HG02610 (cell line): ENCODE data around the gene MSMO1.
"Not testable (repeated sequence)": the region's sequence is repeated elsewhere in the genome, so short reads cannot be mapped to it uniquely, and the experiment has no call there.

Experiments used
- ATAC-seq: cut with Tn5 transposase; IDR thresholded peaks from one replicate; pipeline ENCODE4 v1.9.1; 2021; ENCODE audit warnings: mild to moderate bottlenecking, moderate library complexity; ENCODE audit not compliant: unreplicated experiment

MSMO1 gene

GRCh38 chr4:165324236-165324917 lies 3.1 kb upstream of the MSMO1 start:
- no peak for ATAC-seq

- ATAC-seq = no peak
Observed at GRCh38 chr4:165324918-165325304, 2.6 kb upstream of the MSMO1 start.

- ATAC-seq = no peak
Observed at GRCh38 chr4:165325732-165326512, 1.5 kb upstream of the MSMO1 start.

GRCh38 chr4:165326831-165327210 lies 648 bp upstream of the MSMO1 start:
- no peak for ATAC-seq

- ATAC-seq = no peak
Observed at GRCh38 chr4:165328101-165328425, 594 bp downstream of the MSMO1 start.

GRCh38 chr4:165328708-165329107 lies 1.2 kb downstream of the MSMO1 start:
- no peak for ATAC-seq

GRCh38 chr4:165330071-165330470 lies 2.6 kb downstream of the MSMO1 start:
- ATAC-seq = no peak

GRCh38 chr4:165330666-165331065 lies 3.2 kb downstream of the MSMO1 start:
- no peak for ATAC-seq

GRCh38 chr4:165331359-165331758 lies 3.9 kb downstream of the MSMO1 start:
- ATAC-seq = no peak

- ATAC-seq = no peak
Observed at GRCh38 chr4:165331823-165332222, 4.4 kb downstream of the MSMO1 start.

- ATAC-seq = no peak
Observed at GRCh38 chr4:165332502-165332901, 5.0 kb downstream of the MSMO1 start.

GRCh38 chr4:165335163-165335703 lies 7.8 kb downstream of the MSMO1 start:
- no peak for ATAC-seq

- ATAC-seq = no peak
Observed at GRCh38 chr4:165336743-165337142, 9.3 kb downstream of the MSMO1 start.

GRCh38 chr4:165342340-165342739 lies 14.9 kb downstream of the MSMO1 start:
- ATAC-seq = not testable (repeated sequence)

- no peak for ATAC-seq
Observed at GRCh38 chr4:165343353-165344191, 16.1 kb downstream of the MSMO1 start.

- no peak for ATAC-seq
Observed at GRCh38 chr4:165345666-165346417, 18.4 kb downstream of the MSMO1 start.

- ATAC-seq = no peak
Observed at GRCh38 chr4:165347647-165348569, 20.4 kb downstream of the MSMO1 start.

- ATAC-seq = no peak
Observed at GRCh38 chr4:165351359-165352130, 24.1 kb downstream of the MSMO1 start.

- ATAC-seq = no peak
Observed at GRCh38 chr4:165355900-165356300, 28.4 kb downstream of the MSMO1 start.
